Testis (tissue), 2 donors: ENCODE measurements around the gene KIF1A.
"Not testable (repeated sequence)": the region's sequence is repeated elsewhere in the genome, so short reads cannot be mapped to it uniquely, and the experiment has no call there.

Experiments used
- CTCF ChIP-seq, 3 experiments: fragments of 450-650 bp in 2 of 3; fragments of 200-600 bp in 1 of 3; sonication (generic) in 1 of 3; IDR thresholded peaks; one replicate each; pipeline ENCODE4 v1.5.1; 2016 to 2019; ENCODE audit warnings: antibody characterized with exemption in 3 of 3, mild to moderate bottlenecking in 2 of 3, moderate library complexity in 1 of 3
- POLR2A ChIP-seq: fragments of 450-650 bp; IDR thresholded peaks from one replicate; pipeline ENCODE4 v1.6.1; 2017; ENCODE audit warnings: antibody characterized with exemption, mild to moderate bottlenecking, moderate library complexity

GRCh38 chr2:240691631-240692420 lies 128.2 kb downstream of the KIF1A start, which contains the start of gene AQP12A:
- not testable (repeated sequence) for TF ChIP-seq CTCF (IDR thresholded peaks at IDR 0.05); POLR2A
